Mesenchymal stem cell (in vitro differentiated cells and primary cell): ENCODE results near the gene DNAH5.

Experiments used
- DNase-seq: peaks from one replicate; pipeline ENCODE4 v3.0.0-alpha.2; 2013
- H2AFZ ChIP-seq: one replicate; pipeline ENCODE4 v1.6.1; 2013; ENCODE audit warnings: low read depth, mild to moderate bottlenecking, control low read depth, inconsistent platforms, low read length, moderate library complexity
- H2AK5ac ChIP-seq: 2 replicates; pipeline ENCODE4 v1.6.1; 2013; ENCODE audit warnings: low read length, moderate library complexity, mild to moderate bottlenecking, inconsistent platforms; ENCODE audit not compliant: severe bottlenecking
- H2BK120ac ChIP-seq: one replicate; pipeline ENCODE4 v1.6.1; 2013; ENCODE audit warnings: low read depth, mild to moderate bottlenecking, inconsistent platforms, low read length, moderate library complexity
- H2BK12ac ChIP-seq, 2 experiments: one replicate each; pipeline ENCODE4 v1.6.1; 2013; ENCODE audit warnings: inconsistent platforms in 2 of 2, low read length in 2 of 2, mild to moderate bottlenecking in 2 of 2, moderate library complexity in 2 of 2, control low read depth in 1 of 2
- H2BK15ac ChIP-seq: one replicate; pipeline ENCODE4 v1.6.1; 2013; ENCODE audit warnings: mild to moderate bottlenecking, low read depth, inconsistent platforms; ENCODE audit not compliant: poor library complexity, severe bottlenecking
- H2BK5ac ChIP-seq: 2 replicates; pipeline ENCODE4 v1.6.1; 2013; ENCODE audit warnings: low read depth, mild to moderate bottlenecking, low read length, control low read depth, inconsistent platforms; ENCODE audit not compliant: poor library complexity, severe bottlenecking
- H3K14ac ChIP-seq, 2 experiments: one replicate each; pipeline ENCODE4 v1.6.1; 2013; ENCODE audit warnings: inconsistent platforms in 2 of 2, low read length in 2 of 2, control low read depth in 1 of 2, mild to moderate bottlenecking in 1 of 2, moderate library complexity in 1 of 2
- H3K18ac ChIP-seq, 2 experiments: one replicate each; pipeline ENCODE4 v1.6.1; 2013; ENCODE audit warnings: inconsistent platforms in 2 of 2, low read length in 2 of 2, control low read depth in 1 of 2, low read depth in 1 of 2, mild to moderate bottlenecking in 1 of 2
- H3K23ac ChIP-seq, 2 experiments: one replicate each; pipeline ENCODE4 v1.6.1; 2013; ENCODE audit warnings: inconsistent platforms in 2 of 2, low read length in 2 of 2, mild to moderate bottlenecking in 2 of 2, moderate library complexity in 2 of 2, control low read depth in 1 of 2
- H3K27ac ChIP-seq: 2 replicates; pipeline ENCODE4 v1.5.1; 2013; ENCODE audit warnings: mild to moderate bottlenecking, moderate library complexity, low read length, control low read depth, inconsistent platforms; ENCODE audit not compliant: poor library complexity, severe bottlenecking
- H3K27me3 ChIP-seq, 2 experiments: 2 replicates each; pipeline versions ENCODE4 v1.6.1 to v1.7.0; 2013; ENCODE audit warnings: low read length in 2 of 2, mild to moderate bottlenecking in 2 of 2, moderate library complexity in 2 of 2, control low read depth in 1 of 2, inconsistent platforms in 1 of 2; ENCODE audit not compliant: control insufficient read depth in 1 of 2, insufficient read depth in 1 of 2
- H3K36me3 ChIP-seq, 2 experiments: 2 replicates each; pipeline versions ENCODE4 v1.6.1 to v1.7.0; 2013; ENCODE audit warnings: low read length in 2 of 2, control low read depth in 1 of 2, inconsistent platforms in 1 of 2, low read depth in 1 of 2, mild to moderate bottlenecking in 1 of 2; ENCODE audit not compliant: insufficient read depth in 2 of 2, control insufficient read depth in 1 of 2
- H3K4ac ChIP-seq, 2 experiments: one replicate each; pipeline ENCODE4 v1.6.1; 2013; ENCODE audit warnings: inconsistent platforms in 2 of 2, low read length in 2 of 2, mild to moderate bottlenecking in 2 of 2, moderate library complexity in 2 of 2, control low read depth in 1 of 2, low read depth in 1 of 2
- H3K4me1 ChIP-seq: 2 replicates; pipeline ENCODE4 v1.6.1; 2013; ENCODE audit warnings: low read depth, low read length, control low read depth; ENCODE audit not compliant: control insufficient read depth, insufficient read depth
- H3K4me2 ChIP-seq: 2 replicates; pipeline ENCODE4 v1.6.1; 2013; ENCODE audit warnings: low read length, mild to moderate bottlenecking, inconsistent platforms; ENCODE audit not compliant: poor library complexity, severe bottlenecking
- H3K4me3 ChIP-seq, 2 experiments: 2 replicates each; pipeline versions ENCODE4 v1.5.1 to v1.7.0; 2013; ENCODE audit warnings: low read length in 2 of 2, mild to moderate bottlenecking in 2 of 2, control low read depth in 1 of 2, low read depth in 1 of 2; ENCODE audit not compliant: insufficient read depth in 1 of 2
- H3K79me1 ChIP-seq: replicated peaks from 2 replicates; pipeline ENCODE4 v1.6.1; 2013; ENCODE audit warnings: mild to moderate bottlenecking, control low read depth, low read length, inconsistent platforms; ENCODE audit not compliant: poor library complexity, severe bottlenecking
- H3K9ac ChIP-seq: 2 replicates; pipeline ENCODE4 v1.7.0; 2013; ENCODE audit warnings: mild to moderate bottlenecking, low read length, moderate library complexity
- H3K9me3 ChIP-seq: 2 replicates; pipeline ENCODE4 v1.7.0; 2013; ENCODE audit warnings: mild to moderate bottlenecking, low read length; ENCODE audit not compliant: control insufficient read depth
- H4K8ac ChIP-seq: one replicate; pipeline ENCODE4 v1.6.1; 2013; ENCODE audit warnings: inconsistent platforms, mild to moderate bottlenecking, low read length, moderate library complexity
- H4K91ac ChIP-seq: one replicate; pipeline ENCODE4 v1.6.1; 2013; ENCODE audit warnings: mild to moderate bottlenecking, low read length, inconsistent platforms
- WGBS: methylation state at CpG from one replicate; pipeline ENCODE4 v1.1.7; 2013; ENCODE audit warnings: mixed read lengths; 5-methylcytosine and 5-hydroxymethylcytosine counted together

The DNAH5 gene

DNA sequence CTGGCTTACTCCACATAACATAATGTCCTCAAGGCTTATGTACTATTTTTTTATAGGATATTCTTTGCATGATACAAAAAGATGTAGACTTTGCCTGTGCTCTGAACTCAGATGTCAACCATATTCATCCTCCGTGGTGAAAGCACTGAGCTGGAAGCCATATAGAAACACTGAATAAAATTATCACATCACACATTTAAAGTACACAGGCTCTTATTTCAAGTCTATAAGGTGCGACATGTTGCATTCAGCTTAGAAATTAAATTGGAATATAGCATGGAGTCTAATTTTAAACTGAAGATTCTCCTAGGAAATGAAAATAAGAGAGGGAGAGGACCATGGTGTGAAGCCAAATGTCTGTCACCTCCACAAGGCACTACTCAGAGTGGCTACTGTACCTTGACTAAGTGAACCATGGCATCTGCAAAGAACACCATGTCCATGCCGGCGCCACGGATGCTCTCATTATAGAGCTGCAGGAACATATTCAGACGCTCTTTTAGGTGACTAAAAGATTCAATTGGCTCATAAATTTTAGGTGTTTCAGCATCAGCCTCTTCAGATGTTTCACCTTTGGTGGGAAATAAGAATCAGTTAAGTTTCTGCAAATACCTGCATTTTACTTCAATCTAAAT is 158.6 kb downstream of the DNAH5 start:
- Histone ChIP-seq H2BK15ac (no peak overlapping the region), H3K18ac (no peak overlapping the region), H3K4me3 (no peak overlapping the region), H3K79me1 (no peaks in the 10 kb centered on the region), H2AK5ac (no peak overlapping the region), H2BK12ac (no peak overlapping the region), H4K91ac (no peak overlapping the region), H3K23ac (no peak overlapping the region), H2AFZ (no peak overlapping the region), H3K27ac (no peak overlapping the region), H2BK5ac (no peak overlapping the region), H3K14ac (no peak overlapping the region), H3K27me3 (no peaks in the 10 kb centered on the region), H3K9me3 (peaks cover 12% of the 10 kb centered on the region), H3K36me3 (no peaks in the 10 kb centered on the region), H3K4me1 (no peaks in the 10 kb centered on the region), H4K8ac (no peak overlapping the region), H3K4ac (no peak overlapping the region), H3K9ac (no peak overlapping the region), H3K4me2 (no peak overlapping the region), H2BK120ac (no peak overlapping the region)
- DNase-seq: no peak
- 78% methylated on average over 6 of the region's 6 CpGs for WGBS

DNA sequence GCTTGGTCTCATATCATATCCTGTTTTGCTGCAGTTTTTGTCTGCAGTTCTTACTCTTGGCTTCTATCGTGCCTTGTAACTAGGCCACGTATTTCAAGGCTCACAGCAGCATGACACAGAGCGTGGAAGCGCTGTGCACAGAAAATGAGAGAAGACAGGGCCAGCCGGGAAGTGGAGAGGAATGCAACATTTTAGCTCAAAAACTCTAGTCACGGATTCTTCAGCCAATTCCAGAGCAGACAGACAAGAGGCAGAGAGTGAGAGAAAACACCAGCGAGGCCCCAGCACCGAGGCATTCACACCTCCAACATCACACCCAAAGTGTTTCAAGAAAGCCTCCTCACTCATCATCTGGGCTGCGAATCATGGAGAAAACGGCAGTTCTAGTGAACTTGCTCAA is 160.8 kb downstream of the DNAH5 start:
- Histone ChIP-seq H3K4me1 (no peaks in the 10 kb centered on the region), H3K79me1 (no peaks in the 10 kb centered on the region), H3K4me3 (no peak overlapping the region), H3K4ac (no peak overlapping the region), H3K14ac (no peak overlapping the region), H4K91ac (no peak overlapping the region), H2BK12ac (no peak overlapping the region), H3K36me3 (no peaks in the 10 kb centered on the region), H2BK5ac (no peak overlapping the region), H3K23ac (no peak overlapping the region), H3K4me2 (no peak overlapping the region), H2AFZ (no peak overlapping the region), H4K8ac (no peak overlapping the region), H3K9me3 (no peaks in the 10 kb centered on the region), H3K18ac (no peak overlapping the region), H3K27ac (no peak overlapping the region), H3K27me3 (no peaks in the 10 kb centered on the region), H3K9ac (peak overlapping the region; percentile 2), H2AK5ac (no peak overlapping the region), H2BK15ac (no peak overlapping the region), H2BK120ac (no peak overlapping the region)
- WGBS: 74% methylated on average over 10 of the region's 10 CpGs
- DNase-seq: no peak

DNA sequence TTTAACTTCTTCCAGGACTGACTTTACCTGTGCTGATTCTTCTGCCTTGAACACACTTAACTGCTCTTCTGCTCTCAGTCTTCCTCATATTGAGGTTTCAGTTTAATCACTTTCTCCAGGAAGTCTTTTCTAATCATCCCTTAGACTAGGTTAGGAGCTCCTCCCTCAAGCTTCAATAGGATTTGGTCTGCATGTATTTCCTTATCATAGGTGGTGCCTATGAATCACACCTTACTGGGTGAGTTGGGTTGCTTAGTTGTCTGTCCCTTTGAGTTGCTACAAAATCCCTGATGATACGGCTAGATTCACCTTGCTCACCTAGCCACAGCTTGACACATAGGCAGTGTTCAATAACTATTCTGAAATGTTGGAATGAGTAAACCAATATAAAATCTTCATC is 164.4 kb downstream of the DNAH5 start:
- no peak overlapping the region for H2BK5ac ChIP-seq
- H3K23ac ChIP-seq: no peak overlapping the region
- H3K4me2 ChIP-seq: no peak overlapping the region
- H4K8ac ChIP-seq: no peak overlapping the region
- H2BK15ac ChIP-seq: no peak overlapping the region
- no peak overlapping the region for H3K9ac ChIP-seq
- H3K27me3 ChIP-seq: no peaks in the 10 kb centered on the region
- no peaks in the 10 kb centered on the region for H3K9me3 ChIP-seq
- H2BK12ac ChIP-seq: no peak overlapping the region
- no peaks in the 10 kb centered on the region for H3K79me1 ChIP-seq
- no peaks in the 10 kb centered on the region for H3K36me3 ChIP-seq
- H3K27ac ChIP-seq: no peak overlapping the region
- no peak for DNase-seq
- H3K18ac ChIP-seq: no peak overlapping the region
- no peaks in the 10 kb centered on the region for H3K4me1 ChIP-seq
- no peak overlapping the region for H2AFZ ChIP-seq
- no peak overlapping the region for H2AK5ac ChIP-seq
- no peak overlapping the region for H3K4me3 ChIP-seq
- H2BK120ac ChIP-seq: no peak overlapping the region
- H3K14ac ChIP-seq: no peak overlapping the region
- no CpG with 5 or more reads among the region's 1 CpG for WGBS
- H4K91ac ChIP-seq: no peak overlapping the region
- H3K4ac ChIP-seq: no peak overlapping the region

DNA sequence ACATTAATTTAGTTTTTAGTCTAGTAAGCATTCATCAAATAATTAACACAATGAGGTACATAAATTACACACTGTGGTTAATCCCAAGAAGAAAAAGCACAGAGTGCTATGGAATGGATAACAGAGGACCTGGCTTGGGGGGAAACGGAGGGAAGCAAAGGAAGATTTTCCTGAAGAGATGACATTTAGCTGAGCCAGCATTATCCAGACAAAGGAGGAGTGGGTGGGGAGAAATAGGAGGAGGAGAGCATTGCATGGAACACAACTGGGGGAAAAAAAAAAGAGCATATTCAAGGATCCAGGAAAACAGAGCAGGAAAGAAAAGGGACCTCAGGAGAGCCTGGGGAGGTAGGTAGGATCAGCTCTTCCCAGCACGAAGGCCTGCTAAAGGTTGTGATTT is 170.8 kb downstream of the DNAH5 start:
- no peak for DNase-seq
- no peaks in the 10 kb centered on the region for H3K36me3 ChIP-seq

More for the DNA sequence above, 170.8 kb downstream of the DNAH5 start:
- peaks cover 5% of the 10 kb centered on the region for H3K4me1 ChIP-seq
- H2BK15ac ChIP-seq: no peak overlapping the region
- no peak overlapping the region for H2AK5ac ChIP-seq
- H3K14ac ChIP-seq: no peak overlapping the region
- no peak overlapping the region for H4K91ac ChIP-seq
- H2BK12ac ChIP-seq: no peak overlapping the region
- no peak overlapping the region for H3K27ac ChIP-seq
- no peak overlapping the region for H3K18ac ChIP-seq
- no peaks in the 10 kb centered on the region for H3K27me3 ChIP-seq
- H2AFZ ChIP-seq: no peak overlapping the region
- no peak overlapping the region for H3K23ac ChIP-seq
- no peak overlapping the region for H3K4me2 ChIP-seq
- H3K79me1 ChIP-seq: no peaks in the 10 kb centered on the region
- no peak overlapping the region for H2BK5ac ChIP-seq
- WGBS: 58% methylated on average over 2 of the region's 2 CpGs
- H4K8ac ChIP-seq: no peak overlapping the region
- no peak overlapping the region for H2BK120ac ChIP-seq
- H3K9me3 ChIP-seq: no peaks in the 10 kb centered on the region
- no peak overlapping the region for H3K9ac ChIP-seq
- no peak overlapping the region for H3K4ac ChIP-seq
- no peak overlapping the region for H3K4me3 ChIP-seq
